A549 (cell line): Measurements from ENCODE around the gene PTPRK. TPM values are rescaled to one million over a fixed set of nuclear protein-coding genes. Genes with fewer than 3 reads are reported as not detected.

Source experiments
- ATAC-seq, 2 experiments: fragments of 200-7000 bp in 1 of 2; fragments of >200 bp in 1 of 2; cut with Nextera tagmentation in 1 of 2; cut with Tn5 transposase in 1 of 2; 3 replicates each; pipeline versions ENCODE4 v1.8.0 to v1.9.1; 2018 to 2020; ENCODE audit warnings: mild to moderate bottlenecking in 1 of 2, moderate library complexity in 1 of 2
- CTCF ChIA-PET: fragments of 300-600 bp; sonication (Branson Sonifier 250); formaldehyde crosslinking; extraction: SDS; loops from one replicate; lab custom pipeline; 2021; ENCODE audit warnings: antibody characterized with exemption, inconsistent platforms; lab: Yijun Ruan, JAX
- POLR2A ChIA-PET: fragments of 350-600 bp; formaldehyde crosslinking; extraction: SDS; loops from one replicate; lab custom pipeline; 2021; ENCODE audit warnings: antibody characterized with exemption, inconsistent platforms; lab: Yijun Ruan, JAX
- DNase-seq, 2 experiments: peaks; one replicate each; pipeline versions ENCODE4 v3.0.0 to v3.0.0-alpha.2; 2011 to 2016; ENCODE audit warnings: low read depth in 1 of 2, low spot score in 1 of 2
- FAIRE-seq: peaks from 2 replicates; lab custom pipeline; 2011; peaks lifted over from hg19 to GRCh38; lab: Jason Lieb, UNC
- H3K27ac ChIP-seq, 2 experiments: fragments of >200 bp; sonication (Bioruptor Twin); formaldehyde crosslinking; 3 replicates each; pipeline ENCODE4 v1.5.1; 2016 to 2017
- H3K4me1 ChIP-seq: fragments of >200 bp; sonication (Bioruptor Twin); formaldehyde crosslinking; 3 replicates; pipeline ENCODE4 v1.6.1; 2016
- H3K4me2 ChIP-seq: fragments of >200 bp; sonication (Bioruptor Twin); formaldehyde crosslinking; 3 replicates; pipeline ENCODE4 v1.6.1; 2016
- H3K4me3 ChIP-seq: fragments of >200 bp; sonication (Bioruptor Twin); formaldehyde crosslinking; 3 replicates; pipeline ENCODE4 v1.5.1; 2016
- H3K9me3 ChIP-seq: fragments of >200 bp; sonication (Bioruptor Twin); formaldehyde crosslinking; 3 replicates; pipeline ENCODE4 v1.6.1; 2016
- BCL3 ChIP-seq: fragments of >200 bp; sonication (Bioruptor Twin); formaldehyde crosslinking; IDR thresholded peaks from 3 replicates; pipeline ENCODE4 v1.6.1; 2016
- BHLHE40 ChIP-seq: IDR thresholded peaks from 2 replicates; pipeline ENCODE4 v1.6.1; 2012; ENCODE audit warnings: low read depth, low read length, inconsistent platforms
- CEBPB ChIP-seq, 2 experiments: fragments of >200 bp in 1 of 2; sonication (Bioruptor Twin) in 1 of 2; formaldehyde crosslinking in 1 of 2; IDR thresholded peaks; 2 replicates each; pipeline ENCODE4 v1.6.1; 2012 to 2016
- CHD4 ChIP-seq: fragments of 200-600 bp; sonication (generic); IDR thresholded peaks from 2 replicates; pipeline ENCODE4 v1.6.1; 2016; ENCODE audit warnings: antibody characterized with exemption, mild to moderate bottlenecking, borderline replicate concordance
- EHMT2 ChIP-seq: fragments of 200-600 bp; sonication (generic); IDR thresholded peaks from 2 replicates; pipeline ENCODE4 v1.6.1; 2016; ENCODE audit warnings: antibody characterized with exemption, low read depth, mild to moderate bottlenecking, moderate library complexity
- EP300 ChIP-seq, 2 experiments: fragments of >200 bp; sonication (Bioruptor Twin); formaldehyde crosslinking; IDR thresholded peaks; 2 replicates in 1 of 2; 3 replicates in 1 of 2; pipeline ENCODE4 v1.6.1; 2016 to 2017
- GATA3 ChIP-seq: IDR thresholded peaks from 2 replicates; pipeline ENCODE4 v1.6.1; 2012; ENCODE audit warnings: borderline replicate concordance
- HDAC2 ChIP-seq: fragments of 200-600 bp; sonication (generic); IDR thresholded peaks from 2 replicates; pipeline ENCODE4 v1.6.1; 2016
- HES2 ChIP-seq: fragments of >200 bp; sonication (Bioruptor Twin); formaldehyde crosslinking; IDR thresholded peaks from 2 replicates; pipeline ENCODE4 v1.6.1; 2016
- HEYL ChIP-seq: fragments of 250-450 bp; sonication (Bioruptor Pico); IDR thresholded peaks from 2 replicates; pipeline ENCODE4 v1.8.0; 2021; ENCODE audit warnings: mild to moderate bottlenecking, moderate library complexity
- HMGXB4 ChIP-seq: fragments of 250-450 bp; sonication (Bioruptor Pico); IDR thresholded peaks from 2 replicates; pipeline ENCODE4 v1.5.0; 2021; ENCODE audit warnings: mild to moderate bottlenecking, moderate library complexity, borderline replicate concordance
- JUNB ChIP-seq: fragments of >200 bp; sonication (Bioruptor Twin); formaldehyde crosslinking; IDR thresholded peaks from 2 replicates; pipeline ENCODE4 v1.6.1; 2016
- KDM5A ChIP-seq: fragments of 200-600 bp; sonication (generic); IDR thresholded peaks from 2 replicates; pipeline ENCODE4 v1.6.1; 2016; ENCODE audit warnings: antibody characterized with exemption, mild to moderate bottlenecking
- MAFK ChIP-seq: fragments of 450-650 bp; IDR thresholded peaks from 2 replicates; pipeline ENCODE4 v1.6.1; 2014; ENCODE audit not compliant: partially characterized antibody
- MAX ChIP-seq: IDR thresholded peaks from 2 replicates; pipeline ENCODE4 v1.6.1; 2012
- MYC ChIP-seq: IDR thresholded peaks from 2 replicates; pipeline ENCODE4 v1.6.1; 2012; ENCODE audit warnings: mild to moderate bottlenecking, inconsistent platforms, low read length, improper control_type of control experiment, borderline replicate concordance
- NPAS2 ChIP-seq: fragments of 250-450 bp; sonication (Bioruptor Pico); IDR thresholded peaks from 2 replicates; pipeline ENCODE4 v1.8.0; 2022; ENCODE audit warnings: mild to moderate bottlenecking, moderate library complexity, borderline replicate concordance
- POLR2AphosphoS2 ChIP-seq: conservative IDR thresholded peaks from 2 replicates; pipeline ENCODE4 v1.6.1; 2012; ENCODE audit warnings: low read length, improper control_type of control experiment, inconsistent platforms
- RCOR1 ChIP-seq: fragments of 150-350 bp; IDR thresholded peaks from 2 replicates; pipeline ENCODE4 v1.6.1; 2014; ENCODE audit warnings: antibody characterized with exemption, low read length, low read depth
- ZC3H11A ChIP-seq: fragments of 450-650 bp; IDR thresholded peaks from 2 replicates; pipeline ENCODE4 v1.6.1; 2014; ENCODE audit warnings: antibody characterized with exemption, mild to moderate bottlenecking
- ZNF302 ChIP-seq: fragments of 250-450 bp; sonication (Bioruptor Pico); IDR thresholded peaks from 2 replicates; pipeline ENCODE4 v1.9.0; 2021; ENCODE audit warnings: inconsistent platforms, mild to moderate bottlenecking, moderate library complexity
- WGBS: methylation state at CpG from one replicate; pipeline ENCODE4 v1.1.6; 2017; ENCODE audit errors: missing lambda C conversion rate; 5-methylcytosine and 5-hydroxymethylcytosine counted together
- polyA plus RNA-seq, 4 experiments: library from polyadenylated mRNA; depleted of rRNA in 3 of 4; stranded (reverse); fragments of >200 nt; fragmentation: RNase III in 1 of 4; extraction: RNeasy Plus Mini Kit Qiagen cat#74134 plus additional on column Dnase treatment in 1 of 4; gene quantifications; 2 replicates in 3 of 4; 3 replicates in 1 of 4; pipeline ENCODE4 v1.2.3, GENCODE V29; 2011 to 2017

The PTPRK gene
- polyA plus RNA-seq, 2 of the 4 experiments (the other 2 are of a cell fraction): 14.4 to 16.1 TPM

GRCh38 chr6:128507337-128508310 is 12.8 kb downstream of the PTPRK start (continued):
- TF ChIP-seq POLR2AphosphoS2 (no peak), ZNF302 (CRISPR knock-in tag) (no peak), BHLHE40 (no peak), EHMT2 (no peak), GATA3 (peak; percentile 26; the same call in 1 of the 2 replicates), HDAC2 (no peak), JUNB (peak; percentile 26; the same call in 1 of the 2 replicates), MYC (no peak), MAX (0 out of 2 replicates have a peak, but pooled peaks have one; percentile 36), EP300 (IDR thresholded peaks at IDR 0.05) (peak in 1 of 2 experiments; percentile 25; a peak in 1 of 5 replicates)

- ATAC-seq (no peak), FAIRE-seq (no peak), DNase-seq (no peak)
- Histone ChIP-seq H3K9me3 (no peaks in the 10 kb centered on the region), H3K27ac (peak overlapping the region; percentile 16 to 71), H3K4me3 (no peak overlapping the region), H3K4me2 (peak overlapping the region; percentile 89), H3K4me1 (peaks cover 74% of the 10 kb centered on the region)
- ChIA-PET POLR2A (interaction anchor here (1.8 kb wide), 1 partner anchor 15 kb away, joined by 6 read pairs; the partner anchor contains the start of gene PTPRK), CTCF (interaction anchor here (1.1 kb wide), 1 partner anchor 15 kb away, joined by 3 read pairs; the partner anchor contains the start of gene PTPRK)
- WGBS: 6% methylated on average over 2 of the region's 2 CpGs
- no peak for TF ChIP-seq HES2
Observed at GRCh38 chr6:128505603-128506002, 14.8 kb downstream of the PTPRK start.

GRCh38 chr6:128504003-128504654 is 16.3 kb downstream of the PTPRK start:
- Histone ChIP-seq H3K4me2 (peak overlapping the region; percentile 89), H3K4me3 (no peak overlapping the region), H3K9me3 (no peaks in the 10 kb centered on the region), H3K4me1 (peaks cover 74% of the 10 kb centered on the region), H3K27ac (peak overlapping the region in 1 of 2 experiments; percentile 71; a peak in 2 of 6 replicates)
- ATAC-seq: no peak
- CTCF ChIA-PET: no interaction called here
- no peak for DNase-seq
- no peak for FAIRE-seq
- TF ChIP-seq MAFK: peak; percentile 8
- TF ChIP-seq ZC3H11A: no peak
- TF ChIP-seq BCL3: no peak
- TF ChIP-seq HDAC2: no peak
- TF ChIP-seq CEBPB (IDR thresholded peaks at IDR 0.05): no peak
- no peak for TF ChIP-seq CHD4
- TF ChIP-seq, all 56 proteins: peak for 1
- 69% methylated on average over 3 of the region's 3 CpGs for whole genome bisulfite sequencing
- POLR2A ChIA-PET: no interaction called here

GRCh38 chr6:128500749-128501600 is 19.4 kb downstream of the PTPRK start:
- Histone ChIP-seq H3K9me3 (no peaks in the 10 kb centered on the region), H3K4me2 (peak overlapping the region; percentile 73), H3K4me1 (peaks cover 79% of the 10 kb centered on the region), H3K27ac (peak overlapping the region; percentile 60 to 72), H3K4me3 (no peak overlapping the region)
- CTCF ChIA-PET: interaction anchor here (1.5 kb wide), 1 partner anchor 19 kb away, joined by 3 read pairs; the partner anchor contains the start of gene PTPRK
- no peak for TF ChIP-seq HMGXB4 (CRISPR knock-in tag)
- no peak for TF ChIP-seq RCOR1
- TF ChIP-seq HEYL: no peak
- no peak for TF ChIP-seq JUNB
- no peak for TF ChIP-seq KDM5A
- TF ChIP-seq NPAS2 (CRISPR knock-in tag): no peak
- DNase-seq (no peak), ATAC-seq (peak in 1 of 2 experiments; percentile 20; a peak in 1 of 6 replicates), FAIRE-seq (no peak)
- POLR2A ChIA-PET: no interaction called here
- 64% methylated on average over 7 of the region's 7 CpGs for WGBS
